Measurements from ENCODE around the gene ZNF513. TPM values are rescaled to one million over a fixed set of nuclear protein-coding genes. Genes with fewer than 3 reads are reported as not detected.

ZNF513 gene
- total and polyA plus RNA-seq, 4 experiments from 2014 or later, result 3.7 to 20.1 (median 12.0) TPM

DNA sequence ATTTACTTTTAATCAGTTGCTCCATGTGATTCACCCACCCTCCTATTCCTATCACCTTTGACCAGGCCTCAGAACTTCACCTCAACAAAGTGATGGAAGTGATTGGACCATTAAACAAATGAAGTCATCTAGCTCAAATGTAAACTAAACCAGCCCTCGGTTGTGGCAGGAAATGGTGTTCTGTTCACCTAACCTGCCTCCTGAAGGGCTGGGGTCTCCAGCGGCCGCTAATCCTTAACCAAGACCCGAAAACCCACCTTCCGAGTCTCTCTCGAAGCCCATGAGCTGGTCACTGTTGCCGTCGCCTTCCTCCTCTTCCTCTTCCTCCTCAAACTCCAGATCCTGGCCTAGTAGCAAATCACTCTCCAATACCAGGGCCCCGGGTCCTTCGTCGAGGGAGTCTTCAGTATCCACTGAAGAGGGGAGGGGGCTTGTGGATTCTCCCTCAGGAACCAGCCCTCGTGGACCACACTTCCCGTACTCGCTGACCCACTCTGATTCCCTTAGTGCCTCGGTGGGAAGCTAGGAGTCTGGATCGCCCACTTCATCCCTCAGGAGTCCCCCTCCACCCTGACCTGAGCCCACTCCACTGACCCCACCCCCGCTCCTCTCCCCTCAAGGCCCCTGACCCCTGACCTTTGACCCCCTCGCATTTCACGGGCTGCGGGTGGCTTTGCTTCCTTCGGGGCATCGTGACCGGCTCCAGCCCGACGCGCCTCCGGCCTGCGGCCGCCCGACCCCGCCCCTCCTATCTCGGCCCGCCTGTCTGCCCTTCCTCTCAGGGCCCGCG is 503 bp downstream of the ZNF513 start:
- CTCF ChIA-PET (ENCODE audit: partially characterized antibody), result interaction anchor here (0.8 to 1.8 kb wide), 3 partner anchors 10 to 49 kb away, joined by 3 to 8 read pairs (median 6); partner anchors contain the start of genes EIF2B4, NRBP1, PPM1G and SNX17
- H3K27ac ChIP-seq (ENCODE audit: low read depth, low read length), result peak overlapping the region; percentile 78
- peak; percentile 23 to 71 (median 30) for DNase-seq
- peaks cover 63% of the 10 kb centered on the region for H3K36me3 ChIP-seq (ENCODE audit: insufficient read depth, low read length)
- H3K27me3 ChIP-seq (ENCODE audit: insufficient read depth, low read length), result no peaks in the 10 kb centered on the region
- Mint-ChIP-seq H3K27ac (peak overlapping the region; percentile 92 to 97 (median 95)), H3K4me3 (peak overlapping the region; percentile 89 to 93 (median 90)), H3K27me3 (no peaks in the 10 kb centered on the region), H3K9me3 (peaks cover 0 to 1% (median 0%) of the 10 kb centered on the region in 8 donors), H3K4me1 (peaks cover 15 to 36% (median 25%) of the 10 kb centered on the region in 4 donors), H3K36me3 (peaks cover 42 to 75% of the 10 kb centered on the region in 2 donors)
- H3K9me3 ChIP-seq (ENCODE audit: control insufficient read depth in 1 of 2, low read length in 2 of 2), result no peaks in the 10 kb centered on the region
- peak overlapping the region; percentile 66 to 79 for H3K4me3 ChIP-seq (ENCODE audit: low read length in 2 of 2)
- H3K4me1 ChIP-seq (ENCODE audit: insufficient read depth, low read length), result peaks cover 20% of the 10 kb centered on the region
- intact Hi-C loops (cut with micrococcal nuclease), result loop anchor here (1.0 to 2.0 kb wide), 6 partner anchors 10 to 283 kb away; partner anchors contain the start of genes EIF2B4, GTF3C2, NRBP1 and PPM1G
- POLR2A ChIA-PET (ENCODE audit: partially characterized antibody), result interaction anchor here (0.8 to 4.4 kb wide), 14 partner anchors 9 to 1346 kb away, joined by 3 to 106 read pairs (median 4); partner anchors contain the start of genes AGBL5, EIF2B4, GTF3C2 and MPV17

DNA sequence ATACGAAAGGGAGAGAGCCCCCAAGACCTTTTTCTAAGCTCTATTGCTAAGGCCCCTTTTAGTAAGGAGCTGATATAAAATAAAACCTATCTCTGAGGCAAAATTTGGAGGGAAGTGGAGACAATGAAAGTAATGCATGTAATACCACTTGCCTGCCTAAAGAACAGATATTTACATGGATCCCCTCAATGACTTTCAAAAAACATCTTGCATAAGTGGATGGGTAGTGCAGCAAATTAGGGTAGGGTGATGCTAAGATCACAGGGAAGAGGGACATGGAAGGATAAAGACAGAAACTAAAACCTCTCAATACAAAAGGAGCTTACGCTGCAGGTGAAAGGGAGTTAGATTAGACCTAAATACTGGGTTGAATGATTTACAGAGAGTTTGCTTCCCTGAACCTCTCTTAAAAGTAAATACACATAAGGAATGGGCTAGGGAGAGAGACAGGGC is 1.1 kb downstream of the ZNF513 start:
- no peak for DNase-seq
- H3K4me1 Mint-ChIP-seq, result peaks cover 15 to 40% (median 27%) of the 10 kb centered on the region in 4 donors
- Histone ChIP-seq H3K27ac (ENCODE audit: low read depth, low read length) (peak overlapping the region; percentile 78), H3K4me3 (ENCODE audit: low read length in 2 of 2) (peak overlapping the region; percentile 66 to 79), H3K36me3 (ENCODE audit: insufficient read depth, low read length) (peaks cover 63% of the 10 kb centered on the region), H3K27me3 (ENCODE audit: insufficient read depth, low read length) (no peaks in the 10 kb centered on the region), H3K4me1 (ENCODE audit: insufficient read depth, low read length) (peaks cover 20% of the 10 kb centered on the region), H3K9me3 (ENCODE audit: control insufficient read depth in 1 of 2, low read length in 2 of 2) (no peaks in the 10 kb centered on the region)
- POLR2A ChIA-PET (ENCODE audit: partially characterized antibody), result interaction anchor here (0.7 to 4.4 kb wide), 11 partner anchors 8 to 1346 kb away, joined by 3 to 106 read pairs (median 4); partner anchors contain the start of genes EIF2B4, GTF3C2, MPV17 and NRBP1
- H3K4me3 Mint-ChIP-seq, result peak overlapping the region; percentile 89 to 93 (median 90)
- peaks cover 0 to 1% (median 0%) of the 10 kb centered on the region in 8 donors for H3K9me3 Mint-ChIP-seq
- no peaks in the 10 kb centered on the region for H3K27me3 Mint-ChIP-seq
- H3K27ac Mint-ChIP-seq, result peak overlapping the region; percentile 92 to 97 (median 95)
- intact Hi-C loops (cut with micrococcal nuclease), result no loop called here
- peaks cover 41 to 78% of the 10 kb centered on the region in 2 donors for H3K36me3 Mint-ChIP-seq
- CTCF ChIA-PET (ENCODE audit: partially characterized antibody), result interaction anchor here (0.8 to 1.8 kb wide), 3 partner anchors 9 to 49 kb away, joined by 3 to 8 read pairs (median 6); partner anchors contain the start of genes EIF2B4, NRBP1, PPM1G and SNX17

DNA sequence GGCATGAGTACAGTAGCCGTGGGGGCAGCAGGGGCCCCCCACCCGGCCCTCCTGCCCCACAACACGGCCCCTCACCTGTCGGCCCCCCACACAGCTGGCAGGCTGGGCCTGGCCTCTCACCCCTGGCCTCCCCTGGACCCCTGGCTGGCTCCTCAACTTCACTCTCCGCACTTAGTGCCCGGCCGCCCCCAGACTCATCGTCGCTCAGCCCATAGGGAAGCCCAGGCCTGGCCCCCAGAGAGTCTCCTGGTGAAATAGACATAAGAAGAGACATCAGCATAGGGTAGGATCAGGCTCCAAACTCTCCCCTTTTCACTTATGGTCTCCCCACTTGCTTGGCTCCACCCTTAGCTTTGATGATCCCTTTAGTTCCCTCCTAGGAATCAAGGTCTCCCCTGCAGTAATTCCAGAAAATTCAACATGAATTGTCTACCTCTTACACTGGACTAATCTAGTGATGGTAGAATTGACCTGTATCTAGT is 1.7 kb downstream of the ZNF513 start:
- CTCF ChIA-PET (ENCODE audit: partially characterized antibody), result interaction anchor here (0.8 to 1.8 kb wide), 3 partner anchors 9 to 50 kb away, joined by 3 to 8 read pairs (median 6); partner anchors contain the start of genes EIF2B4, NRBP1, PPM1G and SNX17
- Mint-ChIP-seq H3K4me3 (peak overlapping the region in 5 of 8 donors; percentile 89 to 93 (median 90)), H3K27ac (peak overlapping the region; percentile 58 to 97 (median 95)), H3K27me3 (no peaks in the 10 kb centered on the region), H3K9me3 (peaks cover 0 to 1% (median 0%) of the 10 kb centered on the region in 8 donors), H3K36me3 (peaks cover 36 to 77% of the 10 kb centered on the region in 2 donors), H3K4me1 (peaks cover 15 to 40% (median 27%) of the 10 kb centered on the region in 4 donors)
- POLR2A ChIA-PET (ENCODE audit: partially characterized antibody), result interaction anchor here (0.7 to 4.4 kb wide), 10 partner anchors 8 to 307 kb away, joined by 3 to 106 read pairs (median 7); partner anchors contain the start of genes EIF2B4, GTF3C2, MPV17 and NRBP1
- peaks cover 63% of the 10 kb centered on the region for H3K36me3 ChIP-seq (ENCODE audit: insufficient read depth, low read length)
- H3K4me1 ChIP-seq (ENCODE audit: insufficient read depth, low read length), result peaks cover 20% of the 10 kb centered on the region
- H3K4me3 ChIP-seq (ENCODE audit: low read length in 2 of 2), result no peak overlapping the region
- H3K9me3 ChIP-seq (ENCODE audit: control insufficient read depth in 1 of 2, low read length in 2 of 2), result no peaks in the 10 kb centered on the region
- no peak for DNase-seq
- peak overlapping the region; percentile 78 for H3K27ac ChIP-seq (ENCODE audit: low read depth, low read length)
- intact Hi-C loops (cut with micrococcal nuclease), result no loop called here
- no peaks in the 10 kb centered on the region for H3K27me3 ChIP-seq (ENCODE audit: insufficient read depth, low read length)

DNA sequence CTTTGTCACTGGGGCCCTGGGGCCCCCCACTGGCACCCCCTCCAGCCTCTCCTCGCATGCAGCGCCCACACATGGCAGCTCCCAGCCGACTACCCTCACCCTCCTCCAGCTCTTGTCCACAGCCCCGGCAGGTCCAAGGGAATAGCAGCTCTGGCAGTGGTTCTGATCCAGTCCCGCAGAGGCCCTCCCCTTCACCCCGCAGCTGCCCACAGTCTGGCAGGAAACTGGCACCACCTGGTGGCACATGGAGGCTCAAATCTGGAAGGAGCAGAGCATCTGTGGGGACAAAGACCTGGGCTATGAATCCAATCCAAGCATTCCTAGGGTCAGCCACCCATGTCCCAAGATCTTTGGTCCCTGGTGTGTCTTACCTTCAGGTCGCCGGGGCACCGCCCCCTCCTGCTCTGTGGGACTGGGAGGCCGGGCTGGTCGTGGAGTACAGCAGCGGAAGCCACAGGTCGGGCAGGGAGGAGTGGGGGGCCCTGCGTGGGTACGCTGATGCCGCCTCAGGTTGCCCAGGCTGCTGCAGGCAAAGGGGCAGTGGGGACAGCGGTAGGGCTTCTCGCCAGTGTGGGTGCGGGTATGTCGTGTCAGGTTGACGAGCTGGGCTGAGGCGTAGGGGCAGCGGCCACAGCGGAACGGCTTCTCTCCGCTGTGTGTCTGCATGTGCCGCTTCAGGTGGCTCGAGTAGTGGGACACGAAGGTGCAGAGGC is 2.3 kb downstream of the ZNF513 start:
- CTCF ChIA-PET (ENCODE audit: partially characterized antibody), result interaction anchor here (1.8 kb wide), 1 partner anchor 32 kb away, joined by 6 read pairs; the partner anchor contains the start of gene PPM1G
- H3K4me3 Mint-ChIP-seq, result no peak overlapping the region
- H3K27ac Mint-ChIP-seq, result peak overlapping the region in 3 of 7 donors; percentile 23 to 78 (median 27)
- Histone ChIP-seq H3K4me1 (ENCODE audit: insufficient read depth, low read length) (peaks cover 20% of the 10 kb centered on the region), H3K9me3 (ENCODE audit: control insufficient read depth in 1 of 2, low read length in 2 of 2) (no peaks in the 10 kb centered on the region), H3K27ac (ENCODE audit: low read depth, low read length) (no peak overlapping the region), H3K27me3 (ENCODE audit: insufficient read depth, low read length) (no peaks in the 10 kb centered on the region), H3K36me3 (ENCODE audit: insufficient read depth, low read length) (peaks cover 61% of the 10 kb centered on the region), H3K4me3 (ENCODE audit: low read length in 2 of 2) (no peak overlapping the region)
- no peak for DNase-seq
- peaks cover 18 to 45% (median 28%) of the 10 kb centered on the region in 4 donors for H3K4me1 Mint-ChIP-seq
- H3K36me3 Mint-ChIP-seq, result peaks cover 30 to 77% of the 10 kb centered on the region in 2 donors
- POLR2A ChIA-PET (ENCODE audit: partially characterized antibody), result interaction anchor here (0.7 to 4.4 kb wide), 5 partner anchors 8 to 51 kb away, joined by 3 to 106 read pairs (median 44); partner anchors contain the start of genes EIF2B4, GTF3C2, NRBP1 and PPM1G
- peaks cover 0 to 1% (median 0%) of the 10 kb centered on the region in 8 donors for H3K9me3 Mint-ChIP-seq
- no peaks in the 10 kb centered on the region for H3K27me3 Mint-ChIP-seq
- intact Hi-C loops (cut with micrococcal nuclease), result no loop called here

DNA sequence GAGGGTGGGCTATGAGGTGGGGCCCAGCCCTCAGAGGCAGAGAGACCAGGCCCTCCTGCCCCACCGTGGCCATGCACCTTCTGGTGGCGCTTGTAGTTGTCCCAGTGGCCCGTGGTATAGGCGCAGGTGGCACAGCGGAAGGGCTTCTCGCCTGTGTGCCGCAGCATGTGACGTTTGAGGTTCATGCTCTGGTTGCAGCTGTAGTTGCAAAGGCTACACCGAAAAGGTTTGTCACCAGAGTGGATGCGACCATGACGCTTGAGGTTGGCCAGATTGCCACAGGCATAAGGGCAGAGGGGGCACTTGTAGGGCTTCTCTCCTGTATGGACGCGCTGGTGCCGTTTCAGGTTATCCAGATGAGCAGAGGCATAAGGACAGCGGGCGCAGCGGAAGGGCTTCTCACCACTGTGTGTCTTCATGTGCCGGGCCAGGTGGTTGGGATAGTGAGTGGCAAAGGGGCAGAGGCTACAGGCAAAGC is 2.9 kb downstream of the ZNF513 start:
- CTCF ChIA-PET (ENCODE audit: partially characterized antibody), result no interaction called here
- H3K4me3 Mint-ChIP-seq, result no peak overlapping the region
- intact Hi-C loops (cut with micrococcal nuclease), result no loop called here
- POLR2A ChIA-PET (ENCODE audit: partially characterized antibody), result interaction anchor here (1.4 kb wide), 1 partner anchor 13 kb away, joined by 3 read pairs; no protein-coding TSS in a partner anchor
- H3K9me3 ChIP-seq (ENCODE audit: control insufficient read depth in 1 of 2, low read length in 2 of 2), result no peaks in the 10 kb centered on the region
- H3K36me3 ChIP-seq (ENCODE audit: insufficient read depth, low read length), result peaks cover 64% of the 10 kb centered on the region
- H3K27me3 Mint-ChIP-seq, result no peaks in the 10 kb centered on the region
- no peaks in the 10 kb centered on the region for H3K27me3 ChIP-seq (ENCODE audit: insufficient read depth, low read length)
- H3K4me3 ChIP-seq (ENCODE audit: low read length in 2 of 2), result no peak overlapping the region
- H3K4me1 ChIP-seq (ENCODE audit: insufficient read depth, low read length), result peaks cover 24% of the 10 kb centered on the region
- peaks cover 34 to 81% of the 10 kb centered on the region in 2 donors for H3K36me3 Mint-ChIP-seq
- H3K9me3 Mint-ChIP-seq, result peaks cover 0 to 1% (median 0%) of the 10 kb centered on the region in 8 donors
- DNase-seq, result no peak
- peaks cover 23 to 50% (median 32%) of the 10 kb centered on the region in 4 donors for H3K4me1 Mint-ChIP-seq
- no peak overlapping the region for H3K27ac ChIP-seq (ENCODE audit: low read depth, low read length)
- H3K27ac Mint-ChIP-seq, result peak overlapping the region in 4 of 7 donors; percentile 27 to 78 (median 56)

DNA sequence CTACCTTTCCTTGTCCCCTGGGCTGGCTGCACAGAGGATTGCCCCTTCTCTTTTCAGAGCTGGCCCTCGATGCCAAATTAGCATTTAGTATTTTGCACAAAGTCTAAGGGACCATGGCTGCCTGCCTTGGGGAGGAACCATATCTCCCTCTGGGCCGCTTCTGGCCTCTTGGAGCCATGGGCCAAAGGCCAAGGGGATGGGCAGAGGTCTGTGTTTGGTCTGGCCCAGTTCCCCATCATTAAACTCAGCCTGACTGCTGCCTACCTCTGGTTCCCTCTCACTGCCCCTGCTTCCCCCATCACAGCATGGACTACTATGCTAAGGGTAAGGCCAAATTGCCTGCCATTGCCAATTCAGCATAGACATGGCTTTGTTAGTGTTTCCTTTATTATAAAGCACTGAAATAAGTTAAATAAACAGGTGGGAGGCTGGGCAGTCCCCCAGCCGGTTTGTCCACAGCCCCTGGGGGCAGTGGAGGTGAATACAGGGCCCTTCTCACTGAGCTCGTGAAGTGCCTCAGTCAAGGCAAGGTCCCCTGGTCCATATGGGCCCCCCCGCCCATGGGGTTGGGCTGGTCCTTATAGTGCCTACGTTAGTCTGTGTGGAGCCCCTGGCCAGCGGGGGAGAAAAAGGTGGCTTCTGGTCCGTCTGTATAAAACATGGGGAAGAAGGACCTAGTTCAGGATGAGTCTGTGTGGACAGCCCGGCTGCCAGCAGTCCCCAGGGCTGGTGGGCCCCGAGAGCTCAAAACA is 3.5 kb downstream of the ZNF513 start:
- Mint-ChIP-seq H3K27ac (peak overlapping the region in 3 of 7 donors; percentile 13 to 46 (median 36)), H3K27me3 (no peaks in the 10 kb centered on the region), H3K36me3 (peaks cover 35 to 80% of the 10 kb centered on the region in 2 donors), H3K4me1 (peaks cover 25 to 54% (median 38%) of the 10 kb centered on the region in 4 donors), H3K9me3 (peaks cover 0 to 1% (median 0%) of the 10 kb centered on the region in 8 donors), H3K4me3 (peak overlapping the region in 1 of 8 donors; percentile 25)
- Histone ChIP-seq H3K4me3 (ENCODE audit: low read length in 2 of 2) (no peak overlapping the region), H3K36me3 (ENCODE audit: insufficient read depth, low read length) (peaks cover 59% of the 10 kb centered on the region), H3K9me3 (ENCODE audit: control insufficient read depth in 1 of 2, low read length in 2 of 2) (no peaks in the 10 kb centered on the region), H3K27me3 (ENCODE audit: insufficient read depth, low read length) (no peaks in the 10 kb centered on the region), H3K4me1 (ENCODE audit: insufficient read depth, low read length) (peaks cover 30% of the 10 kb centered on the region), H3K27ac (ENCODE audit: low read depth, low read length) (no peak overlapping the region)
- intact Hi-C loops (cut with micrococcal nuclease), result no loop called here
- no peak for DNase-seq
- CTCF ChIA-PET (ENCODE audit: partially characterized antibody), result no interaction called here
- POLR2A ChIA-PET (ENCODE audit: partially characterized antibody), result interaction anchor here (1.4 kb wide), 1 partner anchor 13 kb away, joined by 3 read pairs; no protein-coding TSS in a partner anchor
